Neuron (in vitro differentiated cells): Measurements from ENCODE around the gene DBNL.

Source experiments
- H2AFZ ChIP-seq: one replicate; pipeline ENCODE4 v1.6.1; 2013; ENCODE audit warnings: low read depth, mild to moderate bottlenecking, inconsistent platforms, low read length, moderate library complexity
- H3K27me3 ChIP-seq: one replicate; pipeline ENCODE4 v1.6.1; 2013; ENCODE audit warnings: low read length; ENCODE audit not compliant: insufficient read depth
- H3K36me3 ChIP-seq: one replicate; pipeline ENCODE4 v1.6.1; 2013; ENCODE audit warnings: low read length; ENCODE audit not compliant: insufficient read depth
- H3K4me1 ChIP-seq: one replicate; pipeline ENCODE4 v1.6.1; 2013; ENCODE audit warnings: low read length; ENCODE audit not compliant: insufficient read depth
- H3K4me3 ChIP-seq: 2 replicates; pipeline ENCODE4 v1.5.1; 2013; ENCODE audit warnings: mild to moderate bottlenecking, low read length, moderate library complexity
- H3K9me3 ChIP-seq: one replicate; pipeline ENCODE4 v1.6.1; 2013; ENCODE audit warnings: low read length

Gene DBNL

GRCh38 chr7:44068054-44068453, 23.6 kb downstream of the DBNL start:
- Histone ChIP-seq H2AFZ (no peak overlapping the region), H3K4me1 (peaks cover 20% of the 10 kb centered on the region), H3K9me3 (no peaks in the 10 kb centered on the region), H3K27me3 (no peaks in the 10 kb centered on the region), H3K36me3 (peaks cover 4% of the 10 kb centered on the region), H3K4me3 (no peak overlapping the region)

- Histone ChIP-seq H3K27me3 (no peaks in the 10 kb centered on the region), H3K9me3 (no peaks in the 10 kb centered on the region), H3K4me1 (no peaks in the 10 kb centered on the region), H3K4me3 (no peak overlapping the region), H2AFZ (no peak overlapping the region), H3K36me3 (peaks cover 17% of the 10 kb centered on the region)
Observed at GRCh38 chr7:44071726-44072363, 27.3 kb downstream of the DBNL start.

- no peak overlapping the region for H3K4me3 ChIP-seq
- peaks cover 23% of the 10 kb centered on the region for H3K36me3 ChIP-seq
- H2AFZ ChIP-seq, result no peak overlapping the region
- H3K4me1 ChIP-seq, result no peaks in the 10 kb centered on the region
- H3K27me3 ChIP-seq, result no peaks in the 10 kb centered on the region
- H3K9me3 ChIP-seq, result no peaks in the 10 kb centered on the region
Observed at GRCh38 chr7:44072364-44073231, 28.1 kb downstream of the DBNL start.

DNA sequence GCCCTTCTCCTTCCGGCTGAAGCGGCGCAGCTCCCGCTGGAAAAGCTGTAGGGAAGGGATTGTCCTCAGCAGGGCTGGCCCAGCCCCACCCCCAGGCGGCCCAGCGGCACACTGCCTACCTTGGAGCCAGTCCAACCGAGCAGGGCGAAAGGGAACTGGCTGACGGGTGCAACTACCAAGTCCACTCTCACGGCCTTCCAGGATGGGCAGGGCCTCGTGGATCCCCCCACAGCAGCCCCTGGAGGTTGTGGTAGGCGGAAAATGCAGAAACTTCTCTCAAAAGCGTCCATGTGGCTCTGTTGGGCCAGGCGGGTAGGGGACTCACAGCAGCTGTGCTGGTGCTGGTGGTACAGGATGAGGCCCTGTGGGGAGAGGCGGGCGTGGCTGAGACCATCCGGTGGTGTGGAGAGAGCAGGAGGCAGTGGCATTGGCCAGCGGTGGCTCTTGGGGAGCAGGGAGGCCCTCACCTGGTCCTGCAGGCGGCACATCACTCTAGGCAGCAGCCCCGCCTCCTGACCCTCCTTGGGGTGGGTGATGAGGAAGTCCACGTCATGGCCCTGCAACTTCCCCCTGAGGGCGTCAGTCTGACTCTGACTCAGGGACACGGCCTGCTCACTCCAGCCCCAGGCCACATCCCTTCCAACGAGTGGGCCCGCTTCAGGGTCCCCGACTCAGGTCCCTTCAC, 29.3 kb downstream of the DBNL start:
- no peaks in the 10 kb centered on the region for H3K9me3 ChIP-seq
- H2AFZ ChIP-seq, result no peak overlapping the region
- no peak overlapping the region for H3K4me3 ChIP-seq
- H3K27me3 ChIP-seq, result no peaks in the 10 kb centered on the region
- H3K36me3 ChIP-seq, result peaks cover 35% of the 10 kb centered on the region
- H3K4me1 ChIP-seq, result no peaks in the 10 kb centered on the region

DNA sequence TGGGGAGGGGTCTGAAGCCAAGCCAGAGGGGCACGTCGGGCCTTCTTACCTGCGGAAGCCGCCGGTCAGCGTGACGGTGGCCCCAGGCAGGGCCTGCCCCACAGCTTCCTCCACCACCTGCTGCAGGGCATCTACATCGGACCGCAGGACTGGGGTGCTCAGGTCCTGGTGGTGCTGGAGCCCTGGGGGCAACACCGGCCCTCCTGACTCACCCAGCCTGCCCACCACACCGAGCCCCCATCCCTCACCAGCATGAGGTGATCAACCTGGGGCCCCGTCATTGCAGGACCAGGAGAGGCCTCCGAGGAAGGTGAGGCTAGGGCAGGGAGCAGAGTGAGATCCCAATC, 29.8 kb downstream of the DBNL start:
- Histone ChIP-seq H3K4me3 (no peak overlapping the region), H3K27me3 (no peaks in the 10 kb centered on the region), H2AFZ (no peak overlapping the region), H3K36me3 (peaks cover 38% of the 10 kb centered on the region), H3K4me1 (no peaks in the 10 kb centered on the region), H3K9me3 (no peaks in the 10 kb centered on the region)

GRCh38 chr7:44075296-44076075, 31.0 kb downstream of the DBNL start:
- Histone ChIP-seq H3K4me3 (no peak overlapping the region), H3K4me1 (no peaks in the 10 kb centered on the region), H2AFZ (no peak overlapping the region), H3K27me3 (no peaks in the 10 kb centered on the region), H3K9me3 (no peaks in the 10 kb centered on the region), H3K36me3 (peaks cover 47% of the 10 kb centered on the region)

- Histone ChIP-seq H3K36me3 (peaks cover 47% of the 10 kb centered on the region), H2AFZ (no peak overlapping the region), H3K4me3 (no peak overlapping the region), H3K4me1 (peaks cover 2% of the 10 kb centered on the region), H3K27me3 (no peaks in the 10 kb centered on the region), H3K9me3 (no peaks in the 10 kb centered on the region)
Observed at GRCh38 chr7:44076101-44076895, 31.8 kb downstream of the DBNL start.

- Histone ChIP-seq H3K4me1 (peaks cover 2% of the 10 kb centered on the region), H3K36me3 (peaks cover 47% of the 10 kb centered on the region)
Observed at GRCh38 chr7:44077061-44077460, 32.6 kb downstream of the DBNL start.

GRCh38 chr7:44077681-44078091, 33.2 kb downstream of the DBNL start:
- H3K4me3 ChIP-seq, result no peak overlapping the region
- H3K4me1 ChIP-seq, result peaks cover 2% of the 10 kb centered on the region
- H3K27me3 ChIP-seq, result no peaks in the 10 kb centered on the region
- H2AFZ ChIP-seq, result no peak overlapping the region
- peaks cover 46% of the 10 kb centered on the region for H3K36me3 ChIP-seq
- no peaks in the 10 kb centered on the region for H3K9me3 ChIP-seq

More at GRCh38 chr7:44077061-44077460, 32.6 kb downstream of the DBNL start:
- no peak overlapping the region for H3K4me3 ChIP-seq
- H2AFZ ChIP-seq, result no peak overlapping the region
- H3K27me3 ChIP-seq, result no peaks in the 10 kb centered on the region
- no peaks in the 10 kb centered on the region for H3K9me3 ChIP-seq

DNA sequence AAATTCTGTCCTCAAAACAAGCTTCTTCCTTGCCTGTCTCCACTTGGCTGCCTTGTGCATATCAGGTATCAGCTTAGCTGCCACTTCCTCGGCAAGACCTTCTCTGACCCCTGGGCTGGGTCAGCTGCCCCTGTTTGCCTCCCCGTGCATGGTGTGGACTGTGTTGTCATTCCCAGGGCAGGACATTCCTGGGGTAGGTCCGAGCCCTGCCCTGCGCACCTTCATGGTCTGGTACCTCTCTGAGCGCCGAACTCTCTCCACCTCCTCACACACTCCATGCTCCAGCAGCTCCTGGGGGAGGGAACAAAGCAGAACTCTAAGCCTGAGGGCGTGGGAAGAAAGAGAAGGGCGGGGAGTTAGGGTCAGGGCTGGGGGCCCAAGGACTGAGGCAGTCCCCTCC, 34.0 kb downstream of the DBNL start:
- H3K4me1 ChIP-seq, result peaks cover 2% of the 10 kb centered on the region
- H3K9me3 ChIP-seq, result no peaks in the 10 kb centered on the region
- H3K4me3 ChIP-seq, result no peak overlapping the region
- H3K36me3 ChIP-seq, result peaks cover 43% of the 10 kb centered on the region
- H3K27me3 ChIP-seq, result peaks cover 2% of the 10 kb centered on the region
- H2AFZ ChIP-seq, result no peak overlapping the region

DNA sequence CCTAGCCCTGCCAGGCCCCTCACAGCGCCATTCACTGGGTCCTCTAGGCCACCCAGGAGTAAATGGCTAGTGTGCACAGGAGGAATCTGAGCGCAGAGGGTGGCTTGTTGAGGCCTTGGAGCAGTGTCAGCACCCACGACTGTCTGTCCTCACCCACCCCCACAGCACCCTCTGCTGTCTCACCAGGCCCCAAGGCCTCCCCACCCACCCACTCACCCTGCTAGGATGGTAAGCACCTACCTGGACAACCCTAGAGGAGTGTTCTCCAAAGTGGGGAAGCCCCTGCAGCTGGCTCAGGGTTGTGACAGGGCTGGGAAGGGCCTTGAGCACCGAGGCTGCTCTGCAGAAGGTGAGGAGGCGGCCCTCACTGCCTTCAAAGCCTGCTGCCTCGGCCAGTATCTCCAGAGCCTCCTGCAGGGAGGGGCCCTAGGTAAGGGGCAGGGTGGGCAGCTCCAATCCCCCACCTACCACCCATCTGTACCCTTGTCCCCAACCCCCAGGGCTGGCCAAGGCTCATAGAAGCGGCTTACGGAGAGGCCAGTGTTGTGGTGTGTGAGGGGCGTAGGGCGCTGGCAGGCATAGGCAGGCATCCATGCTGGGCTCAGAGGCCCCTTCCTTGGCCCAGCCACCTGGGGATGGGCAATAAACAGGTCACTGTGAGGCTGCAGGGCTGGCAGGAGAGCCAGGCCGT, 35.0 kb downstream of the DBNL start:
- Histone ChIP-seq H3K4me3 (no peak overlapping the region), H3K27me3 (peaks cover 7% of the 10 kb centered on the region), H2AFZ (no peak overlapping the region), H3K9me3 (no peaks in the 10 kb centered on the region), H3K4me1 (peaks cover 2% of the 10 kb centered on the region), H3K36me3 (peaks cover 41% of the 10 kb centered on the region)

DNA sequence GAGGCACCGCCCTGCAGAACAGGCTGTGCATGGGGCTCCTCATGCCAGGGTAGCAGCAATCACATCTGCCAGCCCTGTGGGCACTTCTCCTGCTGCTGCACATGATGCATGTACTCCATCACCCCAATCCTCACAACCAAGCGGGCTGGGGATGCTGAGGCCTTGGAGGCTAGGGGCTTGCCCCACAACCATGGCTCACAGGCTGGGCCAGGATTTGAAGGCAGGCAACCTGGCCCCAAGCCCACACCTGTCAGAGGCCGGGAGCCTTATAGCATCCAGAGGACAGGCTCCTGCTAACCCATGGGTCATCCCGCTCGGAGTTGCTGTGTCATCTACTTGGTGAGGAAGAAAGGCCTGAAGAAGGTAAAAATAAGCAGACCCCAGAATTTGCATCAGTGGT, 35.6 kb downstream of the DBNL start:
- Histone ChIP-seq H3K4me3 (no peak overlapping the region), H3K36me3 (peaks cover 40% of the 10 kb centered on the region), H3K27me3 (peaks cover 7% of the 10 kb centered on the region), H2AFZ (no peak overlapping the region), H3K9me3 (no peaks in the 10 kb centered on the region), H3K4me1 (peaks cover 2% of the 10 kb centered on the region)
